NOMO-1 (cell line): ENCODE measurements around the gene TRAM2.

Source experiments
- DNase-seq, 2 experiments: peaks; one replicate each; lab custom pipeline; 2025; ENCODE audit not compliant: unreplicated experiment in 2 of 2; lab: John Stamatoyannopoulos, UW

The TRAM2 gene

GRCh38 chr6:52577022-52577777 is at the start of gene TRAM2:
TSS of gene TRAM2 (minus strand) at chr6:52577060. CDS start at chr6:52576915, 145 bp downstream.
- DNase-seq, result peak; percentile 58 to 81

DNA sequence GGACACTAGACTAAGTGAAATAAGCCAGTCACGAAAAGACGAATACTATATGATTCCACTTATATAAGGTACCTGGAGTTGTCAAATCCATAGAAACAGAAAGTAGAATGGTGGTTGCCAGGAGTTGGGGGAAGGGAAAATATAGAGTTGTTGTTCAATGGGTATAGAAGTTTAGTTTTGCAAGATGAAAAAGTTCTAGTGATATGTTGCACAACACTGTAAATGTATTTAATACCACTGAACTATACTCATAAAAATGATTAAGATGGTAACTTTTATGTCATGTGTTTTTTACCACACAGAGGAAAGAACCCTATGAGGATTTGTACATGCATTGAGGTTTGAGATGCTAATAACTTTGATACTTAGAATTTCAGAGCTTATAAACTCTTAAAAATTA is 46.0 kb upstream of the TRAM2 start:
- no peak for DNase-seq

DNA sequence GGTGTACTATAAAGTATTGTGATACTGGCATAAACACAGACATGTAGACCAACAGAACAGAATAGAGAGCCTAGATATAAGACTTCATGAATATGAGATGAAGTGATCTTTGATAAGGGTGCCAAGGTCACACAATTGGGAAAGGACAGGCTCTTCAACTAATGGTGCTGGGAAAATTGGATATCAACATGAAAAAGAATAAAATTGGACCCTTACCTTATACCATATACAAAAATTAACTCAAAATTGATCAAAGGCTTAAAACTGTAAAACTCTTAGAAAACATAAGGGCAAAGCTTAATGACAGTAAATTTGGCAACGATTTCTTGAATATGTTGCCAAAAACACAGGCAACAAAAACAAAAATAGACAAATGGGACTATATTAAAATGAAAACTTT is 44.8 kb upstream of the TRAM2 start:
- no peak for DNase-seq

DNA sequence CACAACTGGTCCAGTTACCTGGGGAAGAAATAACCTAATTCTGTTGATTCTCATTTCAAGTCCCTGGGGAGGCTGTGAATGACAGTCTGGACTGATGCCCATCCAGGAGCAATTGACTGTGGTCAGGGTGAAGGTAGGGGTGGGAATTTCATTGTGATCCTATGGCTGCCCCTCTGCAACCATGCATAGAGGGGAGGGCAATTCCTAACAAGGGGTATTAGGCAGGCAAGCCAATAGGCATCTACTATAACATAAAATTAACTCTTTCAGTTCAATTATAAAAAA is 44.0 kb upstream of the TRAM2 start:
- DNase-seq, result no peak

DNA sequence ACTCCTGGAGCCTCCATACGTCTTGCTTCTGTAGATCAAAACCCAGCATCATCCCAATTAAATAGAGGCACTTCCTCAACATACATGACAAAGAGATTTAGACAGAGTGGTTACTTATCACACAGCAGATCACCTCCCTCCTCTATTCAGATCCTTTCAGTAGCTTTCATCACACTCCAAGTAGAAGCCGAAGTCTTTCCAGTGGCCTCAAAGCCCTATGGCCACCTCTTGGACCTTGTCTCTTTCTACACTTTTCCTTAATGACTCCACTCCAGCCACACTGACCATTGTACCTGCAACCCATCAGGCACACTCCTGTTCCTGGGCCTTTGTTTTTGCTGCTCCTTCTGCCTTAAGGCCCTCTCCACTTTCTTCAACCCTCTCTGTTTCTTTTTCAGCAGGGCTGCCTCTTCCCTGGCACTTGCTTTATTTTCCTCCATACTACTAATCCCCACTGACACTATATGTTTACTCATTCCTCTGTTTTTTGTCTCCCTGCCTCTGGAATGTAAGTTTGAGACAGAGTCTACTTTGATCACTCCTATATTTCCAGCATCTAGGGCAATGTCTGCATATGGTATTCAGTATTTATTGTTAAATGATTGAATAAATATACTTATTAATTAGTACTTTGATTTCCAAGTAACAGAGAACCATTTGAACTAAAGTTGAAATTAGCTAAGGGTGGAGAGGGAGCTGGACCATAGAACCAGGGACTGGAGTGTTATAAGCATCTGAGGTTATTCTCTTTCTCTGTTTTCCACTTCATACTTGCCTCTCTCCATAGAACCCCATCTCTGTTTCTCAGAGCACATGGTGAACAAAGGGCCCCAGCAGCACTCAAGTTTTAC is 43.4 kb upstream of the TRAM2 start:
- DNase-seq, result no peak

- no peak for DNase-seq
Measured at GRCh38 chr6:52617087-52617486, 40.2 kb upstream of the TRAM2 start.

GRCh38 chr6:52616059-52616690 is 39.3 kb upstream of the TRAM2 start:
- no peak for DNase-seq

GRCh38 chr6:52612336-52613054 is 35.6 kb upstream of the TRAM2 start:
- DNase-seq, result no peak

GRCh38 chr6:52611833-52612232 is 35.0 kb upstream of the TRAM2 start:
- peak in 1 of 2 experiments; percentile 10 for DNase-seq

GRCh38 chr6:52610745-52611355 is 34.0 kb upstream of the TRAM2 start:
- DNase-seq, result peak; percentile 31 to 67

DNA sequence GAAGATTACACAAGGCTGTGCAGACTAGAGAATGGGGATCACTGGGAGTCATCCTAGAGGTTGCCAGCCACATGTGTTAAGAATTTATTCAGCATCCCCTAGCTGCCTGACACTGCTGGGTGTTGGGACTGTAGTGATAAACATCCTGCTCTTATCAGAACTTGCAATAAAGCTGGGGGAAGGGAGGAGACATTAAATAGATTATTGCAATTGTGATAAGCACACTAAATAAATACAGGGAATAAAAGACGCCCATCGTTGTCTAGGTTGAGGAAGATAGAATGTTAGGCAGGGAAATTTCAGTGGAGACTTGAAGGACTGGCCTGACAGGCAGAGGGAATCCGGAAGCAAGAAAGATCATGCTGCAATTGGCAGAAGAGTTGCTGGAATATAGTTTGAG is 33.2 kb upstream of the TRAM2 start:
- DNase-seq, result no peak

DNA sequence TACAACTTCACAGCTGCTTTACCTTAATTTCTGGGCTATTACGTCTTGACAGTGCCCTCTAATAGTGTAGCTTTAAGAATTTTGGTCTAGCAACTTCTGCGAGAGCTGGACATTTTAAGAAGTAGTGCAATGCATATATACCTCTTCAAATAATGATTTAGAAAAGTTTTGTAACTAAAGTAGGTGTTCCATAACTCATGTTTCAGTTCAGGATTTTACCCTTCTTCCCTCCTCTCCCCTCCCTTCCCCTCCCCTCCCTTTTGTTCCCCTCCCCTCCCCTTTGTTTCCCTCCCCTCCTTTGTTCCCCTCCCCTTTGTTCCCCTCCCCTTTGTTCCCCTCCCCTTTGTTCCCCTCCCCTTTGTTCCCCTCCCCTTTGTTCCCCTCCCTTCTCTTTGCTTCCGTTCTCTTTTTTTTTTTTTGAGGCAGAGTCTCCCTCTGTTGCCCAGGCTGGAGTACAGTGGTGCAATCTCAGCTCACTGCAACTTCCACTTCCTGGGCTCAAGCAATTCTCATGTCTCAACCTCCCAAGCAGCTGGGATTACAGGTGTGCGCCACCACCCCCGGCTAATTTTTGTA is 28.8 kb upstream of the TRAM2 start:
- no peak for DNase-seq

- DNase-seq, result peak in 1 of 2 experiments; percentile 58
Measured at GRCh38 chr6:52603000-52603795, 26.3 kb upstream of the TRAM2 start.

GRCh38 chr6:52598824-52599190 is 21.9 kb upstream of the TRAM2 start:
- DNase-seq, result no peak

DNA sequence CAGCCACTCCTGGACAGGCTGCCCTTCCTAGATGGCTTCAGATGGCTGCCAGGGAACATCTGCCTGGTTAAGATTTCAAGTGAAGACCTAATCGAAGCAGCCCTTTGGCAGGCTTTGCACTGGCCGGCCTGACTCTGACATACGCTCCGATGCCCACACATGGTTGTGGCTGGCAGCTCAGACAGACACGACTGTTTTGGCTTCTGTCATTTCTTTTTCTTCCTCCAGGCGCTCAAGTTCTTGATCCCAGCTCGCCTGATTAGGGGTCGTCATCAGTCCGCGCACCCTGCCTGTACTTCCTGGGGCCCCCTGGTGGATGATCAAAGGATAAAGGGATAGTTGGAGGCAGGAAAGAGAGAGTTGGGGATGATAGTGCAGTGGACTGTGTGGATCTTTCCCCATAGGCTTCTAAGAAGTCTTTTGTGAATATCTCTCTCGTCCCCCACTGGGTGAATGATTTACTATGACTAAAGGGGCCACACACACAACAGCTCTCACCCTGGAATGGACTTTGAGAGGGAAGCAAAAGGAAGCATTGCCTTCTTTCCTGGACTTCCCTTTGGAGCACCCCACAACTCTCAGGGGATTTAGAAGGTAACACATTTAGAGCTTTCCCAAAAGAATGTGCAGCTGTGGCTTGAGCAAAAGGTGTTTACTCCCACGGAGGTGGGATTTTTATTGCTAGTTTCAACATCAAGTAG is 21.4 kb upstream of the TRAM2 start:
- no peak for DNase-seq

DNA sequence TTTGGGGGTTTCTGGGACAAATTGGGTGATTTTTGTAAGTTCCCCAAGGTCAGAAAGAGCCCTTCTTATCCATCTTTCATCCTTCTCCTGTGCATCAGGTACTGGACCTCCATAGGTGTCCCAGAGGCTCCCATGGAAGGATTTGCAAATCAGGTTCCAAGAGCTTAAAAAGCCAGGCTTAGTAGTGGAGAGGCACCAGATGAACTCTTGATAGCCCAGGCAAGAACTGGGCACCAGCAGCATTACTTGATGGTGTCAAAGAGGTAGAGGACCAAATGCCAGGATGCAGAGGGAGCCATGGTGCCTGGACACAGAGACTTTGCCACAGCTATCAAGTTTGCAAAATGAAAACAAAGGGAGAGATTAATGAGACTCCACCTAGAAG is 20.9 kb upstream of the TRAM2 start:
- no peak for DNase-seq

GRCh38 chr6:52596371-52597028 is 19.6 kb upstream of the TRAM2 start:
- DNase-seq, result peak in 1 of 2 experiments; percentile 53

DNA sequence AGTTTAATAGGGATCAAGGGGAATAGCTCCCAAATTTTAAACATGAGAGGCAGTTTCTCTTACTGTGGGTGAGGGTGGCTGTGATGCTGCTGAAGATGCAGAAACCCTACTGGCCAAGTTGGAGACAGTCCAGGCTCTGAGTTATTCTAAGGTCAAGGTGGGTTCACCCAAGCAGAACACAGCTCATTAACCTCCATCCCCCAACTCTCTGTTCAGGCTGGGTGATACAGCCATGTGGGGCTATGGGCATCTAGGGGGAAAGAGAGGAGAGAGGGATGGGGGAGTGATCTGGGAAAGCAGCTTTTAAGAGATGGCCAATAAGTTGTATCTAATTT is 18.9 kb upstream of the TRAM2 start:
- DNase-seq, result no peak
